ENCODE data around the gene CFAP206. TPM values are rescaled to one million over a fixed set of nuclear protein-coding genes. Genes with fewer than 3 reads are reported as not detected.
A peak's percentile ranks its signal among the peaks of the same experiment; 100 is the strongest.

Gene CFAP206
- total and polyA plus RNA-seq, 2 experiments from 2014 or later: not detected

DNA sequence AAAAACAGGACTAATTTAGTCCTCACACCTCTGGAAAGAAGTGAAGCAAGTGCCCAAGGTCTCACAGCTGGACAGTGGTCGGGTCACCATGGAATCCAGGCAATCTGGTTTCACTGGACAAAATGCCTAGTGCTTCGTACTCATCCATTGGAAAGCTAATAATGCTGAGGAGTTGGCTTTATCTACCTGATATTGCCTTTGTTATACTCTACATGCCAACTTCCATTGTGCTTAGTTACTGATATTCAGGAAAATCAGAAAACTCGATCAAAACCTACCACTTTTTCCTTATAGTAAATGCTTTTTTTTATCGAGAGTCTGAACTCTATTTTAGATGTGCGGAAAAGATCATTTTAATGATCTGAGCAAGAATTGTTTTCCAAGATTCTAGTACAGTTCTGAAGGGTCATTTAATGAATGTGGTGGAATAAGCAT is 966 bp downstream of the CFAP206 start:
- Histone ChIP-seq H3K27me3 (ENCODE audit: insufficient read depth) (no peaks in the 10 kb centered on the region), H3K4me2 (peak overlapping the region; percentile 81), H3K79me2 (replicated peaks; ENCODE audit: insufficient read depth) (no peaks in the 10 kb centered on the region), H3F3A (replicated peaks; ENCODE audit: low read depth) (no peaks in the 10 kb centered on the region), H3K4me3 (peak overlapping the region; percentile 96), H3K36me3 (ENCODE audit: insufficient read depth) (no peaks in the 10 kb centered on the region), H3K9me2 (ENCODE audit: insufficient read depth) (no peaks in the 10 kb centered on the region), H4K20me1 (replicated peaks; ENCODE audit: insufficient read depth) (no peaks in the 10 kb centered on the region), H3K4me1 (ENCODE audit: insufficient read depth) (no peaks in the 10 kb centered on the region), H3K27ac (ENCODE audit: low read depth) (peak overlapping the region; percentile 56; the same call in 1 of the 2 replicates), H2AFZ (peak overlapping the region; percentile 100)
- H3K9me3 Mint-ChIP-seq: no peaks in the 10 kb centered on the region
- H3K4me1 Mint-ChIP-seq: no peaks in the 10 kb centered on the region
- ATAC-seq: peak; percentile 10; the same call in 2 of the 3 replicates
- no peak overlapping the region for H3K27ac Mint-ChIP-seq
- H3K27me3 Mint-ChIP-seq (ENCODE audit: insufficient read depth, low read depth, poor library complexity): peaks cover 3% of the 10 kb centered on the region
- TF ChIP-seq, protein P1, sequence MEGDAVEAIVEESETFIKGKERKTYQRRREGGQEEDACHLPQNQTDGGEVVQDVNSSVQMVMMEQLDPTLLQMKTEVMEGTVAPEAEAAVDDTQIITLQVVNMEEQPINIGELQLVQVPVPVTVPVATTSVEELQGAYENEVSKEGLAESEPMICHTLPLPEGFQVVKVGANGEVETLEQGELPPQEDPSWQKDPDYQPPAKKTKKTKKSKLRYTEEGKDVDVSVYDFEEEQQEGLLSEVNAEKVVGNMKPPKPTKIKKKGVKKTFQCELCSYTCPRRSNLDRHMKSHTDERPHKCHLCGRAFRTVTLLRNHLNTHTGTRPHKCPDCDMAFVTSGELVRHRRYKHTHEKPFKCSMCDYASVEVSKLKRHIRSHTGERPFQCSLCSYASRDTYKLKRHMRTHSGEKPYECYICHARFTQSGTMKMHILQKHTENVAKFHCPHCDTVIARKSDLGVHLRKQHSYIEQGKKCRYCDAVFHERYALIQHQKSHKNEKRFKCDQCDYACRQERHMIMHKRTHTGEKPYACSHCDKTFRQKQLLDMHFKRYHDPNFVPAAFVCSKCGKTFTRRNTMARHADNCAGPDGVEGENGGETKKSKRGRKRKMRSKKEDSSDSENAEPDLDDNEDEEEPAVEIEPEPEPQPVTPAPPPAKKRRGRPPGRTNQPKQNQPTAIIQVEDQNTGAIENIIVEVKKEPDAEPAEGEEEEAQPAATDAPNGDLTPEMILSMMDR (conservative IDR thresholded peaks at IDR 0.05; ENCODE audit: low read depth in 2 of 2): no peak
- TF ChIP-seq POLR2AphosphoS5 (IDR thresholded peaks at IDR 0.05; ENCODE audit: low read depth) (no peak), NANOG (IDR thresholded peaks at IDR 0.05; ENCODE audit: borderline replicate concordance) (no peak)
- no peak for DNase-seq (ENCODE audit: low spot score)
- peak overlapping the region; percentile 79 for H3K4me3 Mint-ChIP-seq
- H3K36me3 Mint-ChIP-seq (ENCODE audit: low read depth): no peaks in the 10 kb centered on the region

DNA sequence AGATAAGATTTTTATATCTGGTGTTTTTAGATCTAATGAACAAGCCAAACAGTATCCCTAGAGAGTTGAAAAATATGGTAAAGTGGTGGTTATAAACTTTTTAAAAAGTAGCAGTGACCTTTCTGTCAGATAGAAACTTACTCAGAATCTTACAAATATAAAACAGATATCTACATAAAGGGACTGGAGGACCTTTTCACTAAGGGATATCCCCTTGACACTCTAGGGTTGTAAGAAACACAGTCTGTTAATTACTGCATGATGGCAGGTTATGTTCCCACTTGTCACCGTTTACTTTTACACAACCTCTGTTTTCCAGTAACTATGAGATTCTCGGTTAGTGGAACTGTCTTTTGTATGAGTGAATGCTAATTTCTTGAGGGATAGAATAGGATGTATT is 11.5 kb downstream of the CFAP206 start:
- no peak overlapping the region for H3K4me3 Mint-ChIP-seq
- no peaks in the 10 kb centered on the region for H3K9me2 ChIP-seq (ENCODE audit: insufficient read depth)
- no peaks in the 10 kb centered on the region for H3F3A ChIP-seq (replicated peaks; ENCODE audit: low read depth)
- no peaks in the 10 kb centered on the region for H3K36me3 ChIP-seq (ENCODE audit: insufficient read depth)
- no peaks in the 10 kb centered on the region; the same call in 1 of the 2 replicates for H4K20me1 ChIP-seq (replicated peaks; ENCODE audit: insufficient read depth)
- no peak for ATAC-seq
- DNase-seq (ENCODE audit: low spot score): no peak
- H3K4me1 Mint-ChIP-seq: no peaks in the 10 kb centered on the region
- H3K27me3 Mint-ChIP-seq (ENCODE audit: insufficient read depth, low read depth, poor library complexity): peaks cover 2% of the 10 kb centered on the region
- H3K4me3 ChIP-seq: no peak overlapping the region
- no peaks in the 10 kb centered on the region for H3K79me2 ChIP-seq (replicated peaks; ENCODE audit: insufficient read depth)
- no peaks in the 10 kb centered on the region for H3K4me1 ChIP-seq (ENCODE audit: insufficient read depth)
- TF ChIP-seq NANOG (IDR thresholded peaks at IDR 0.05; ENCODE audit: borderline replicate concordance) (no peak), EZH2phosphoT487 (IDR thresholded peaks at IDR 0.05; ENCODE audit: unreplicated experiment) (no peak), CREB1 (CRISPR knock-in tag; IDR thresholded peaks at IDR 0.05; ENCODE audit: low read depth) (no peak), ZNF331 (CRISPR knock-in tag; IDR thresholded peaks at IDR 0.05; ENCODE audit: low read depth) (no peak)
- TF ChIP-seq, protein P2, sequence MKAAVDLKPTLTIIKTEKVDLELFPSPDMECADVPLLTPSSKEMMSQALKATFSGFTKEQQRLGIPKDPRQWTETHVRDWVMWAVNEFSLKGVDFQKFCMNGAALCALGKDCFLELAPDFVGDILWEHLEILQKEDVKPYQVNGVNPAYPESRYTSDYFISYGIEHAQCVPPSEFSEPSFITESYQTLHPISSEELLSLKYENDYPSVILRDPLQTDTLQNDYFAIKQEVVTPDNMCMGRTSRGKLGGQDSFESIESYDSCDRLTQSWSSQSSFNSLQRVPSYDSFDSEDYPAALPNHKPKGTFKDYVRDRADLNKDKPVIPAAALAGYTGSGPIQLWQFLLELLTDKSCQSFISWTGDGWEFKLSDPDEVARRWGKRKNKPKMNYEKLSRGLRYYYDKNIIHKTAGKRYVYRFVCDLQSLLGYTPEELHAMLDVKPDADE (IDR thresholded peaks at IDR 0.05): no peak
- no peaks in the 10 kb centered on the region for H3K27me3 ChIP-seq (ENCODE audit: insufficient read depth)
- no peak overlapping the region for H3K27ac ChIP-seq (ENCODE audit: low read depth)
- no peak overlapping the region for H3K4me2 ChIP-seq
- H3K36me3 Mint-ChIP-seq (ENCODE audit: low read depth): no peaks in the 10 kb centered on the region
- no peak overlapping the region for H3K27ac Mint-ChIP-seq
- no peak overlapping the region for H2AFZ ChIP-seq
- H3K9me3 Mint-ChIP-seq: no peaks in the 10 kb centered on the region

DNA sequence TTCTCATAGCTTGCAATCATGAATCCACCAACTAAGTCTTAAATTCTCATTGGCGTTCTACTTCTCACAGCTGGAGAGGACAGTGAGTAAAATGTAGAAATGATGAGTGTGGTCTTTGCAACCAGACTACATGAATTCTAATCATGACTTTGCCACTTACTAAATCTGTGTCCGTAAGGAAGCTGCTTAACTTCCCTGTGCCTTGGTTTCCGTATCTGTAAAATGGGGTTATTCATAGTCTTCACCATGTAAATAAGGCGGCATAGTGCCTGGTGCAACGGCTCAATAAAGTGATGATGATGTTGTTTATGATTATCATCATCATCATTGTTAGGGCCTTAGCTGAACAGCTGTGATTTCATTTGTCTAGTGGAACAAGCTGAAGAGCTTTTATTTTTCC is 12.6 kb downstream of the CFAP206 start:
- no peaks in the 10 kb centered on the region for H3K79me2 ChIP-seq (replicated peaks; ENCODE audit: insufficient read depth)
- H3K9me2 ChIP-seq (ENCODE audit: insufficient read depth): no peaks in the 10 kb centered on the region
- Mint-ChIP-seq H3K4me1 (no peaks in the 10 kb centered on the region), H3K27me3 (ENCODE audit: insufficient read depth, low read depth, poor library complexity) (peaks cover 2% of the 10 kb centered on the region), H3K36me3 (ENCODE audit: low read depth) (no peaks in the 10 kb centered on the region), H3K4me3 (no peak overlapping the region), H3K9me3 (no peaks in the 10 kb centered on the region), H3K27ac (no peak overlapping the region)
- no peaks in the 10 kb centered on the region for H3K36me3 ChIP-seq (ENCODE audit: insufficient read depth)
- no peak overlapping the region for H3K4me2 ChIP-seq
- DNase-seq (ENCODE audit: low spot score): no peak
- no peak for ATAC-seq
- H3K4me3 ChIP-seq: no peak overlapping the region
- no peaks in the 10 kb centered on the region for H3F3A ChIP-seq (replicated peaks; ENCODE audit: low read depth)
- H3K4me1 ChIP-seq (ENCODE audit: insufficient read depth): no peaks in the 10 kb centered on the region
- H2AFZ ChIP-seq: no peak overlapping the region
- no peaks in the 10 kb centered on the region for H3K27me3 ChIP-seq (ENCODE audit: insufficient read depth)
- H4K20me1 ChIP-seq (replicated peaks; ENCODE audit: insufficient read depth): no peaks in the 10 kb centered on the region; the same call in 1 of the 2 replicates
- no peak overlapping the region for H3K27ac ChIP-seq (ENCODE audit: low read depth)
- TF ChIP-seq STAT1 (IDR thresholded peaks at IDR 0.05; ENCODE audit: unreplicated experiment) (no peak), ZNF114 (CRISPR knock-in tag; IDR thresholded peaks at IDR 0.05) (no peak), JUNB (IDR thresholded peaks at IDR 0.05; ENCODE audit: unreplicated experiment) (no peak)
